OCI-LY7 (cell line): ENCODE data around the gene HGS.

Experiments used
- EZH2phosphoT487 ChIP-seq: fragments of 200-600 bp; sonication (generic); IDR thresholded peaks from 2 replicates; pipeline ENCODE4 v1.6.1; 2018; ENCODE audit warnings: low read depth, borderline replicate concordance, mild to moderate bottlenecking, mixed run types, antibody characterized with exemption, low read length, moderate library complexity, mixed read lengths
- TF ChIP-seq, protein P1 (sequence below): fragments of 200-600 bp; sonication (generic); conservative IDR thresholded peaks from 2 replicates; pipeline ENCODE4 v1.5.1; 2014; ENCODE audit warnings: mild to moderate bottlenecking, antibody characterized with exemption, low read length, moderate library complexity, mixed read lengths

DNA sequence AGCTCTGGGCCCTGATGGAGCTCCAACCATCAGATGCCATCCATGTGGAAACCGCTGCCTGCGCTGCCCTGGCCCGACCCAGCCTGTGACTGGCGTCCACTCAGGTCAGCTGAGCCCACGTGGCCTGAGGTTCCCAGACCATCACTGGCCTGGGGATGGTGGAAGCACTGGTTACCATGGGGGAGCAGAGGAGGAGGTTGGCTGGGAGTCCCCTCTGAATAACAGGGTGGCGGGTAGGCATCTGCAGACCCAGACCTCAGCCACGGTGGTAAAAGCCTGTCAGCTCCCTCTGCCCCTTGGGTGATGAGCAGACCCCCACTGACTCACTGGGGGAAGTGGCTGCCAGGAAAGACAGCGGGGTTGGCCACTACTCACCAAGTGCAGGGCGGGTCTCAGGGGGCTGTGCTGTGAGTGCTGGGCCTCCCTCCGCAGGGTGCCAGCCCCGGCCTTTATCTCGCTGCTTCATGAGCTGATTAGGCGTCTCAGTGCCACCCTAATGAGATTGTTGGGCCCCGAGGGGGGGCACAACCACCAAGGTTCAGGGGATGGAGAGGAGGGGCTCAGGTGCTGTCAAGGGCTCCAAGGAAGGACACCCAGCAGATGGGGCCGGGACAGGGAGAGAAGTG is 27.6 kb upstream of the HGS start, which contains the start of gene PDE6G:
- TF ChIP-seq, protein P1, sequence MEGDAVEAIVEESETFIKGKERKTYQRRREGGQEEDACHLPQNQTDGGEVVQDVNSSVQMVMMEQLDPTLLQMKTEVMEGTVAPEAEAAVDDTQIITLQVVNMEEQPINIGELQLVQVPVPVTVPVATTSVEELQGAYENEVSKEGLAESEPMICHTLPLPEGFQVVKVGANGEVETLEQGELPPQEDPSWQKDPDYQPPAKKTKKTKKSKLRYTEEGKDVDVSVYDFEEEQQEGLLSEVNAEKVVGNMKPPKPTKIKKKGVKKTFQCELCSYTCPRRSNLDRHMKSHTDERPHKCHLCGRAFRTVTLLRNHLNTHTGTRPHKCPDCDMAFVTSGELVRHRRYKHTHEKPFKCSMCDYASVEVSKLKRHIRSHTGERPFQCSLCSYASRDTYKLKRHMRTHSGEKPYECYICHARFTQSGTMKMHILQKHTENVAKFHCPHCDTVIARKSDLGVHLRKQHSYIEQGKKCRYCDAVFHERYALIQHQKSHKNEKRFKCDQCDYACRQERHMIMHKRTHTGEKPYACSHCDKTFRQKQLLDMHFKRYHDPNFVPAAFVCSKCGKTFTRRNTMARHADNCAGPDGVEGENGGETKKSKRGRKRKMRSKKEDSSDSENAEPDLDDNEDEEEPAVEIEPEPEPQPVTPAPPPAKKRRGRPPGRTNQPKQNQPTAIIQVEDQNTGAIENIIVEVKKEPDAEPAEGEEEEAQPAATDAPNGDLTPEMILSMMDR = no peak
- TF ChIP-seq EZH2phosphoT487 = no peak
